Osteocyte (in vitro differentiated cells): ENCODE data around the gene TMED1. TPM values are rescaled to one million over a fixed set of nuclear protein-coding genes. Genes with fewer than 3 reads are reported as not detected.
A peak's percentile ranks its signal among the peaks of the same experiment; 100 is the strongest.
"Not testable (repeated sequence)": the region's sequence is repeated elsewhere in the genome, so short reads cannot be mapped to it uniquely, and the experiment has no call there.

Source experiments
- DNase-seq: peaks from one replicate; pipeline ENCODE4 v3.0.0; 2021; ENCODE audit warnings: mixed read lengths; ENCODE audit not compliant: unreplicated experiment; ENCODE audit errors: extremely low spot score
- H3K27ac Mint-ChIP-seq: one replicate; pipeline ENCODE4 v1.8.0; 2021; ENCODE audit warnings: mild to moderate bottlenecking, mixed read lengths; ENCODE audit not compliant: unreplicated experiment
- H3K27me3 Mint-ChIP-seq: one replicate; pipeline ENCODE4 v1.8.0; 2021; ENCODE audit warnings: mixed read lengths; ENCODE audit not compliant: unreplicated experiment
- H3K36me3 Mint-ChIP-seq: one replicate; pipeline ENCODE4 v1.8.0; 2021; ENCODE audit warnings: mixed read lengths; ENCODE audit not compliant: unreplicated experiment
- H3K4me1 Mint-ChIP-seq: one replicate; pipeline ENCODE4 v1.8.0; 2021; ENCODE audit warnings: mixed read lengths; ENCODE audit not compliant: unreplicated experiment
- H3K4me3 Mint-ChIP-seq: one replicate; pipeline ENCODE4 v1.8.0; 2021; ENCODE audit warnings: mild to moderate bottlenecking, moderate library complexity, mixed read lengths; ENCODE audit not compliant: unreplicated experiment
- H3K9me3 Mint-ChIP-seq: one replicate; pipeline ENCODE4 v1.8.0; 2021; ENCODE audit warnings: mixed read lengths; ENCODE audit not compliant: unreplicated experiment
- CTCF ChIP-seq: fragments of 200-600 bp; sonication (generic); IDR thresholded peaks from 2 replicates; pipeline ENCODE4 v1.5.0; 2021; ENCODE audit warnings: antibody characterized with exemption, mild to moderate bottlenecking, moderate library complexity
- total RNA-seq: library from RNA; stranded (reverse); gene quantifications from 2 replicates; pipeline ENCODE4 v1.2.1, GENCODE V29; 2021

The TMED1 gene
- total RNA-seq, 1 donor from 2014 or later, result 35.5 TPM

- Mint-ChIP-seq H3K9me3 (no peaks in the 10 kb centered on the region), H3K4me3 (no peak overlapping the region), H3K27ac (no peak overlapping the region), H3K36me3 (no peaks in the 10 kb centered on the region), H3K4me1 (peaks cover 15% of the 10 kb centered on the region), H3K27me3 (no peaks in the 10 kb centered on the region)
- no peak for DNase-seq
- peak; percentile 42 for TF ChIP-seq CTCF
These were observed 25.2 kb upstream of the TMED1 start for GRCh38 chr19:10861103-10861651.

DNA sequence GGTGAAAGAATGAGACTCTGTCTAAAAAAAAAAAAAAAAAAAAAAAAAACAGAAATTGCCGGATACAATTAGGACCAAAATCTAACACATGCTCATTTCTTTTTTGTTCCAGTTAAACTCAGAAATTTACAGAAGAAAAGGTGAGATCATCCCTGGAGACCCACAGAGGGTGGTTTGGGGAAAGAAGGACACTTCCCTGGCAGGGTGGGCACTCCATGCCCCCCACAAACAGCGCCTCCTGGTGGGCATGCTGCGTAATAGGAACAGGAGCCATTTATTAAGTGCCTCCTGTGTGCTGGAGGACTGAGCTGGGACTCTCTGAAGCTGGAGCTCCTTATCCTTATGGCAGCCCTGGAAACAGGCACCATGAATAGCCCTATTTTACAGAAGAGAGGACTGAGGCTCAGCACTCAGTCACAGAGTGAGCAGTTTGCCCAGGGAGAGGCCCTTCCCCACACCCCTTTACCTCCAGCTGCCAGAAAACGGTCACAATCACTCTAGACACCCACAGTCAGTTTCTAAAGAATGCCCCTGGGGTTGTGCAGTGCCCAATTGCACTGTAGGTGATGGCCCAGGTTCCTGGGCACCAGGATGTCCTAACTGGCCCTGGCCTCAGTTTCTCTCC lies 22.3 kb upstream of the TMED1 start:
- Mint-ChIP-seq H3K4me1 (peaks cover 8% of the 10 kb centered on the region), H3K27me3 (no peaks in the 10 kb centered on the region), H3K9me3 (no peaks in the 10 kb centered on the region), H3K27ac (no peak overlapping the region), H3K4me3 (no peak overlapping the region), H3K36me3 (no peaks in the 10 kb centered on the region)
- DNase-seq, result no peak
- TF ChIP-seq CTCF, result peak; percentile 67

DNA sequence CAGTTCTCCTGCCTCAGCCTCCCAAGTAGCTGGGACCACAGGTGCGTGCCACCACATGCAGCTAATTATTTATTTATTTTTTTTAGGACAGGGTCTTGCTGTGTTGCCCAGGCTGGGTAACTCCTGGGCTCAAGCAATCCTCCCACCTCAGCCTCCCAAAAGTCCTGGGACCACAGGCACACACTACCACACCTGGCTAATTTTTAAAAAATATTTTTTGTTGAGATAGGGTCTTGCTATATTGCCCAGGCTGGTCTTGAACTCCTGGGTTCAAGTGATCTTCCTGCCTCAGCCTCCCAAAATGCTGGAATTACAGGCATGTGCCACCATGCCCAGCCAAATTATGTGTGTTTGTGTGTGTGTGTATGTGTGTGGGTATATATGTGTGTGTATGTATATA lies 20.9 kb upstream of the TMED1 start:
- not testable (repeated sequence) for DNase-seq, H3K27me3 Mint-ChIP-seq, H3K27ac Mint-ChIP-seq, H3K4me3 Mint-ChIP-seq, H3K36me3 Mint-ChIP-seq, H3K4me1 Mint-ChIP-seq, H3K9me3 Mint-ChIP-seq

GRCh38 chr19:10855879-10856522 lies 20.0 kb upstream of the TMED1 start:
- H3K9me3 Mint-ChIP-seq, result no peaks in the 10 kb centered on the region
- no peaks in the 10 kb centered on the region for H3K36me3 Mint-ChIP-seq
- TF ChIP-seq CTCF, result peak; percentile 53
- H3K27me3 Mint-ChIP-seq, result no peaks in the 10 kb centered on the region
- no peak overlapping the region for H3K4me3 Mint-ChIP-seq
- DNase-seq, result no peak
- H3K27ac Mint-ChIP-seq, result no peak overlapping the region
- H3K4me1 Mint-ChIP-seq, result peaks cover 4% of the 10 kb centered on the region

DNA sequence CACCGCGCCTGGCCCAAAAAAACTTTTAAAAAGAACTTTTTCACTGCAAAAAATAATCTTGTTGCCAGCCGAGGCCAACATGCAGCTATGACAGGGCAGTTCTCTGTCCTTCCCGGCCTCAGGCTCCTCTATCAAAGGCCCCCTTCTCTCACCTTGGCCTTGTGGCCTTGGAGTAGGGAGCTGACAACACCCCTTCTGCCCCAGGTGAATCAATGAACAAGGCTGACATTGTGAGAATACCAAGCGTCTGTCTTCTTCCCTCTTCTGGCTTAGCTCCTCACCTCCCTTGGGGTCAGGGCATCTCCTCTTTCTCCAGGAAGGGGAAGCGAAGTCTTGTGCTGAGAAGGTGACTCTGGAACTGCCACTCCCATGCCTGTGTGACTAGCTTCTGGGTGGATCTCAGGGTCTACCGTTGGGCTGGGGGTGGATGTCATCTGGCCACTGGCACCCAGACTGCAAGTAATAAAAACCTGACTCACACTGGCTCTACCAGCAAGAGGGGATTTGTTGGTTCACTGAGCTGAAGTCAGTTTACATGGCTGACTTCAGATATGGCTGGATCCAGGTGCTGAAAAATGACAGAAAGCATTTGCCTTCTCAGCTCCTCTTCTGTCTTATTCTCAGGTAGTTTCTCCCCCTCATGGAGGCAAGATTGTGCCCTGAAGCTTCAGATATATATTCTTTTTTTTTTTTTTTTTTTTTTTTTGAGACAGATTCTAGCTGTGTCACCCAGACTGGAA lies 18.5 kb upstream of the TMED1 start:
- DNase-seq, result no peak
- H3K27ac Mint-ChIP-seq, result no peak overlapping the region
- peaks cover 4% of the 10 kb centered on the region for H3K4me1 Mint-ChIP-seq
- no peak for TF ChIP-seq CTCF
- H3K36me3 Mint-ChIP-seq, result no peaks in the 10 kb centered on the region
- H3K27me3 Mint-ChIP-seq, result no peaks in the 10 kb centered on the region
- H3K4me3 Mint-ChIP-seq, result no peak overlapping the region
- no peaks in the 10 kb centered on the region for H3K9me3 Mint-ChIP-seq
